Measurements from ENCODE around the gene PARD3B. TPM values are rescaled to one million over a fixed set of nuclear protein-coding genes. Genes with fewer than 3 reads are reported as not detected.

The PARD3B gene
- polyA plus RNA-seq, 10 donors = 6.5 to 10.2 (median 7.4) TPM

DNA sequence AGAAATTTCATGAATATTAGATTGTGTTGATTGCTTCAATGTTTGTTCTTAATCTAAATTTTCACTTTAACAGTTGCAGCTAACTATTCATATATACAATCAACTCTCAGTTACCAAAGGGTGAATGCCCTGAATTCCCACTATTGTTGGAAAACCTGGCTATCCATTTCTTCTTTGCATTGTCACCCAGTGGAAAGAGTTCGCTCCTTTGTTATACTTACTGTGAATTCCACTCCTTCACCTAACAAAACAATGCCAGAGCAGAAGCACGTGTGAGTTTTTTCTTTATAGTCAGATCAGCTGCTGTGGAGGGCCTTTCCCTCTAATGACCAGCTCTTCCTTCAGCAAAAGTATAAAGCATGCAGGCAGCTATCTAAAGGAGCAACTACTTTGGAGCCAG lies 727.9 kb downstream of the PARD3B start:
- DNase-seq = no peak

DNA sequence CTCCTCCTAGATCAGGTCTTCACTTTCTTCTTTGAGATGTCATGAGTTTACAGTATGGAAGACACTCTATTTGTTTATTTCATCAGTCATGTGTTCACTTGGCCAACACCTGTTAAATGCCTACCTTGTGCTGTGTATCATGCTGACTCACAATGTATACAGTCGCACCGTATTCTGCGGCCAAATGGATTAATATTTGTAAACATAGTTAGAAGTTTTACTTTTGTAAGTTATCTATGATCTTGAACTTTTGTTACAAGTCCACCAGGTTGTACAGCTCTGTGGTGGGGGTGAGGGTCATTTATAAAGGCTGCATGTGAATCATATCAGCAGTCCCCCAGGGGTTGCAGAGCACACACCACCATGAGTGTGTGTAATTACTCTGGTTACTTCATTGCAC lies 728.4 kb downstream of the PARD3B start:
- DNase-seq = no peak

DNA sequence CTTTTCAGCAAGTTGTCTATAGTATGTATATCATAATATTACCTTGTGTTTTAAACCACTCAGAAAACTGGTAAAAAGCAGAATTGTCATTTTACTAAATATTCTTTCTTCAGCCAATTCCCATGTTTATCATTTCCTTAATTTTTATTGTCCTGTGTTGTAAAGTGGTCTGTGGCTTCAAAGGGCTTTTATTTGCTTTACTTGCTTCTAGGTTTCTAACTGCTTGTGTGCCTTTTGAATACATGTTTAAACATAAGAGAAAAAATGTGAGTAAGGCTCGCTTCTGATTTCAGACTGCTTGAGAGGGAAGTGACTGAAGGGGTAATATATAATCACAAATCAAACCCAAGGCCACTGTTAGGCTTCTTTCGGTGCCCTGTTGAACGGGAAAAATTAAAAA lies 729.5 kb downstream of the PARD3B start:
- no peak for DNase-seq

DNA sequence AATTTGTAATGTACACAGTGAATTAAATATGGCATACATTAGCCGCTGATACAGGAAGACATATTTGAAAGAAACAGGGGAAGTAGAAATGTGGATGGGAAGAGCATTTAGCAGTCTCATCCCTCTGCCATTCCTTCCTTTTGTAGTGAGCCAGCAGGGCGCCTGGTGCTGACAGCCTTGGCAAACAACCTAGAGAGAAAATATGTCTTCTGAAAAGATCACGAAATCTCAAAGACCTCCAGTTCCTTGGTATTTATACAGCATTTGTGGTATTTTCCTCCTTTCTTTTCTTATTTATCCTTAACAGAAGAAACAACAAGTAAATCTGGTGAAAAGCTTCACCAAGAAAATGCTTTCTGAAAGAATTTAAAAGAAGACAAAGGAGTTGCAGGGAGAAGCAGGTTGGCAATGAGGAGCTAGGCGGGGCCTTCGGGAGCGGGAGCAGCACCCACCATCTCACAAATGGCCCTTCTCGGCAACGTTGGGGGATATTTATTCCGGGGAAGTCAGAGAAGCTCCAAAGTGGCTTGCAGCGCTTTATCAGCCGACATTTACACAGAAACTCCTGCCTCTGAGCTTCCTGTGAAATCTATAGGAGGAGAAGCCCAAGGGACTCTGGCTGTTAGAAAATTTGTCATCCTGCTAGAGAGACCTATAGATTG lies 731.0 kb downstream of the PARD3B start:
- DNase-seq = peak in 1 of 3 donors; percentile 32

DNA sequence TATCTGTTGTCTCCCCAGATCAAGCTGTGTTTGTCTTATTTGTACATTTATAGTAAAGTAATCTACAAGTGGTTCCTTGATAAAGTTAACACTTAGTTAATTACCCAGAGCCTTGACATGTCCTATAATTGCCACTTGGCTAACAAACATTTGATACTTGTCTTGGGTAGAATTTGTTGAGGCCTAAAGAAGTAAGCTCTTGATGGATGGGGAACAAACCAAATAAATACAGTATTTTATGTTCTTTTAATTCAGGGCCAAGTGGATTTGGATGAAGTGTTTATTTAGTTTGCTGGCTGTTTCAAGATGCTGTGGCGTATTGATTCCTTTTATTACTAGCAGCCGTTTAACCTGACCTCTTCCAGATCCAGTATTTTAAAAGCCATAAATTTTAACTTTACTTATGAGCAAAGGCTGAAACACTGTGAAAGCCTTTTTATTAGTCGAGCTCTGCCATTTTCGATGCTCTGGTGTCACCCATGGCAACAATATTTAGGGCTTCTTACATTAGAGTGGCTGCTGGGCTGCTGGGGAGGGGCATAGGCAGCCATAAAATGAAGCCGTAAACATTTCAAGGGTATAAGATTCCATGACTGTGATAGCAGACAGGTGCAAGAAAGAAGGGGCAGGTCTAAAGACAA lies 735.4 kb downstream of the PARD3B start:
- DNase-seq = peak in 1 of 3 donors; percentile 17

DNA sequence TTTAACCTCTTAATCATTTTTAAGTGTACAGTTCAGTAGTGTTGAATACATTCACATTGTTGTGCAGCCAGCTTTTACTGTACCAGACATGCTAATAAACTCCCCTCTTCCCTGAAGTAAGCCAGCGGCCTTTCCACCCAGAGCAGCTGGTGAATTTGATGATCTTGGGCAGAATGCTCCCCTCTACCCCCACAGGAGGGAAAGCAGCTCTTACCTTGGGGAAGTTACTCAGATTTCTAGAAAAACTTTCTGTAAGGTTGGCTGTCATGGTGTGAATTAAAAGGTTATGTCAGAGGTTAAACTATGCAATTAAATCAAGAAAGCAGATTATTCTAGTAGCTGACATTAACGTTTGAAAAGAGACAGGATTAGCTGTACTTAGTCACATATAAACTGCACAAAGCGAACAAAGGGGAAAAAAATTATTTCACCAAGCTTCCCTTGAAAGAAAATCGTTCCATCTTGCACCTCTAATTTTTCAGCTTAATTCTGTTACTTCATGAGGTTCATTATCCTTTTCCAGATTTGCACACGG lies 738.5 kb downstream of the PARD3B start:
- no peak for DNase-seq

DNA sequence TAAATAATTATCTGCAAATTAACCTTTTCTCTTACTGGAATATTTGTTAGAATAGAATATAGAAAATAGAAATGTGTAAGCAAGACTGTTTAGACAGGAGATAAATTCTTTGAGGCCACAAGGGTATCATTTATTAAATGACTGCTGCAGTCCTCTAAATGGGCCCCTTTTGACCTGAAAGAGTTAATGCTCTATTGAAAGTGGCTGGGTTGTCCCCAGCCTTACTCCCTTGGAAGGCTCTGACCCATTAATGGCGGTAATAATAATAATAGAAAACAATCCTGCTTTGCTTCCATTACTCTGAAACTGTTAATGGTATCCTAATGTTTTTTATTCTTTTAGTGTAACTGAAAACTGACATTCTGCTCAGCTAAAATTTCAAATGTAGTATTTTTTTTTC lies 739.1 kb downstream of the PARD3B start:
- DNase-seq = no peak

DNA sequence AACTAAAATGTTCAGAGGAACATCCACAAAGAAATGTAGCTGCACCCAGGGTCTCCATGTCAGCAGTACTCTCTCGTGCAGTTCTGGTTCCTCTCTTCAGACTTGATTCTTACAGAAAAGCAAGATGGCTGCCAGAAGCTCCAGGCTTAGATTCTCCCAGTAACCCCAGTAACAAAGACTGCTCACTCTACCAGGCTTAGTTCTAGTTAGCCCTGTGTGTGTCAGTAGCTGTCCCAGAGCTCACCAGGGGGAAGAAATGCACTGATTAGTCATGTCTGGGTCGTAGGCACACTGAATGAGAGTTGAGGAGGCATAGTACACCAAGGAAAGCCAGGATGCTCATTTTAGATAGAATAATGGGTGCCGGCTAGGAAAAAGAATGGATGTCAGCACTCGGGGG lies 742.0 kb downstream of the PARD3B start:
- no peak for DNase-seq

DNA sequence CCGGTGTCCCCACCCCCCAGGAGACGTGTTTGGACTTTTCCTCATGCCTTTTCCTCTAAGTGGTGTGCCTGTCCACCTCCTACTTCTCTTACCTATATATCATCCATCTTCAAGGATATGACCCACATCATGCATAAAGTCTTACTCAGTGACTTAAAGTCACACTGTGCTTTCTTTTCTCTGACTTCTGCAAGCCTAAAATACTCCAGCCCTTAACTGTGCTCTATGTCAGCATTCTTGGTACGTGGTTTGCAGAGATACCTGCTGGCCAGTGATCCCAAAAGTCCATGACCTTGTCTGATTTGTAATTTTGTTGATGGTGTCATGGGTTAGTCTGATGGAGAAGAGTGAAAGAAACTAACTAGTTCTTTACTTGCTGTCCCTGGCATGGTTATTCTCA lies 743.4 kb downstream of the PARD3B start:
- DNase-seq = no peak

DNA sequence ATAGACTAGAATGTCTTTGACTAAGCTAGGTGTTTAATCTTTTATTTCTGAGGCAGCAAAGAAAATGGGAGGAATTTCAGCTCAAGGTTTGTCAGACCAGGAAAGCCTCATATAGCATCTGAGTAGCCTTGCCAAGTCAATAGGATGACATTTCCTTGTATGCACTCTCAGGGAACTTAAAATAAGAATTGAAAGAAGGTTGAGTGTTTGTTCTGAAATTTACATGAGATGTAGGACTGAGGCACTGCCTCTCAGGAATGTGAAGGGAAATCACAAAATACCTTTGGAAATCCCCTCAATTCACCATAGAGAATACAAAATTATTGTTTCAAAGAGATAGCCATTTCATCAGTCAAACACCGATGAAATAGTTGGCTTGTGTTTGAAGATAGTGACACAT lies 745.0 kb downstream of the PARD3B start:
- no peak for DNase-seq

DNA sequence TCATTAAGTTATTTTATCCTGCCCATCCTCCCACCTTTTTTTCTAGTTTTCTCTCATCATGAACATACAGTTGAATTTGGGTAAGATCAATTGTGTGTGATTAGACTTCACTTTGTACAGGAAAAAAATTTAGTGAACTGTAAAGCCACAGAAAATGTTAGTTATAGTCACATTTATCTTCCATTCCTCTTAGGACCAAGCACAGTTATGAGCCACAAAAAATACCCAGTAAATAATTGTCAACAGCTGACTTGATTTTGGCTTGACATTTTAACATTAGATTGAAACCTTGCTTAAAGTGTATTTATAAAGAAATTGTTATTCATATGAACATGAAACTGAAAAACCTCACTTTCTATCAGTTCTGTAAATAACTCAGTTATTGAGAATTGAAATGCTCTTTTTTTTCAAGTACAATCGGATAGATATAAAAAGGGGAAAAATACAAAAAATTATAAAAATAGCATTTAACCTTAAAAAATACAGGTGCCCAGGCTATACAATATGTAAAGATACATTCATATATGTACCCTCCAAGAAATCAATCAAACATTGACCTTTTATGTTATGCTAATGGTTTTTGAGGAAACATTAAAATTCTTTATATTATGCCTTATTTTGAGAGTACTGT lies 747.5 kb downstream of the PARD3B start:
- DNase-seq = no peak

DNA sequence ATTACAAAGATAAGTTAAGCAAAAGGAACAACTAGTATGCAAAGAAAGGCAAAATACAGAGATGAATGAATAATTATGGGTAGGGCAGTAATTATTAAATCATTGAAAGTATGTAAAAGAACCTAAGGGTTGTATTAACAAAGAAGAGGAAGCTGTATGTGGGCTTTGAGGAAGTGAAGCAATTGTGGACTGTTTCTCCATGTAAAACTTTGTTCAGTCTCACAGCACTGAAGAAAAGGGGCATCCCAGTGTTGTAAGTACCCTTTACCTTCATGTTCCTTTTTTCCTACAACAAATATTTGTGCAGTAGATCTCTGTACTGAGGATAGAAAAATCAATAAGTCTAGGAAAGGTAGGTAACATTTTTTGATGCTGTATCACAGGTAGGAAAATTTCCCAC lies 748.3 kb downstream of the PARD3B start:
- no peak for DNase-seq

DNA sequence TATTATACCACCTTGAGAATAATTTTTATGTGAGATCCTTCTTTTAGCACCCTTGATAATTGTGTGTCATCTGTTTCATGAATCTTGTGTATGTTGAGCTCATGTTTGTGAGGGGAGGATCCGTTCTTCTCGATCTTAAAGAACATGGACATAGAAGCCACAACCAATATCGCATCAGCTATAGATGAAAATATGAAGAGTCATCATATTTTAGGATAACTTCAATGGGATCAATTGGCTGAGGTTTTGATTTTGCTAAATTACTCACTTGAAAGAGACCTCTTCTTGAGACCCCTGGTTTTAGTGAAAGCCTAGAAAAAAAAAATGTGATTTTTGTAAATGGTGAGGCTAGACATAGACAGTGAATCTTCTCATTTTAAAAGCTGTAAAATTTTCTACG lies 751.7 kb downstream of the PARD3B start:
- DNase-seq = no peak

DNA sequence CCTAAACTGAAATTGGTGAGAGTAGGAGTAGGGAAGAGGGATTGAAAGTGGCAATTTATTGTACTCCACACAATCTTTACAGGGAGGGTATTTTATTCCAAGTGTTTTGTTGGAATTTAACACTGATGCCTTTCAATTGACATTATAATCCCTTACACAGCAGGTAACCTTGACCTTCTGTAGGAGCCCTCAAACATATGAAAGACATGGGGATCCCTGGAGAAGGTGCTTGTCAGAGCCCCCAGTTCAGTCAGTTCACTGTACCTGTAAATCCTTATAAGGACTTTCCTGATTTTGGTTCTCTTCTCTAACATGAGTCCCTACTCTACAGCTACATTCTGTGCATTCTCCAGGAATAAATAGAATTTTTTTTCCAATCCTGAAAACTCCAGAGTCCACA lies 752.1 kb downstream of the PARD3B start:
- DNase-seq = no peak

DNA sequence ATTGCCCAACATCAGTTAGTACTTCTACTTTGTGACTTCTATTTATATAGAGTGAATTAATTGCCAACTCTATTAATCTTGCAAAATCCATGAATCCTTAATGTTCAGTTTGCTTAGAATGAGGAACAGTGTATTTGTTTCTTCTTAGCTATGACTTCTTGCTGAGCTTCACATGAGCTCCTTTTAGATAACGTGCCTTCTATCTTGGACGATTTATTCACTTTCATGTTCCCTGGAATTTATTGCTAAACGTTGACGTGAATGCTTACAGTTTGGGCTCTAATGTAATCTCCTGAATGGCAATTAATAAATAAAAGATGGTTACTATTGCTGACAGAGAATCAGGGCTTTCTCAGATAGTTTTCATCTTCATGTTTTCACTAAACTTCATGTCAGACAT lies 752.6 kb downstream of the PARD3B start:
- DNase-seq = no peak

DNA sequence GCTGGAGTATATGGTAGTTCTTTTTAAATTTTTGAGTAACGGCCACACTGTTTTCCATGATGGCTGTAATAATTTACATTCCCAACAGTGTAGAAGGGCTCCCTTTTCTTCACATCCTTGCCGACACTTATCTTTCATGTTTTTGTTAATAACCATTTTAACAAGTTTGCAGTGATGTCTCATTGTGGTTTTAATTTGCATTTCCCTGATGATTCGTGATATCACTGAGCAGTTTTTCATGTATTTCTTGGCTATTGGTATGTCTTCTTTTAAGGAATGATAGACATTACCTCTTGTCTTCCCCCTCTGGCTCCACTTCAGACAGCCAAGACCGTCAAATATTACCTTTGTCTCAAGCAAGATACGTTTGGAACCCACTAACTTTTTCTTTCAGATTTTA lies 765.9 kb downstream of the PARD3B start:
- DNase-seq = no peak

DNA sequence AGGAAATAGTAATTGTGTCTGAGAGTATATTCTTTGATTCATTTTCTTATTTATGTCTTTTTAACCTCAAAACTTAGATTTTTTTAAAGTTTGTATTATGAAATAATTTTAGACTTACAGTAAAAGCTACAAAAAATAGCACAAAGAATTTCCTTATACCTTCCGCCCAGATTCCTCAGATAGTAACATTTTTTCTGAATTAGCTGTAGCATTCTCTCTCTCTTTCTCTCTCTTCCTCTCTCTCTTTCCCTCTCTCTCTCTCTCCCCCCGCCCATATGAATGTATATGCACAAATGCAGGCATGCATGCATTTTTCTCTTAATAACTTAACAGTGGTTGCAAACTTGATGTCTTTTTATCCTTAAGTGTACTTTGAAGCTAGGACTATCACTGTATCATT lies 776.0 kb downstream of the PARD3B start:
- peak in 1 of 3 donors; percentile 43 for DNase-seq

DNA sequence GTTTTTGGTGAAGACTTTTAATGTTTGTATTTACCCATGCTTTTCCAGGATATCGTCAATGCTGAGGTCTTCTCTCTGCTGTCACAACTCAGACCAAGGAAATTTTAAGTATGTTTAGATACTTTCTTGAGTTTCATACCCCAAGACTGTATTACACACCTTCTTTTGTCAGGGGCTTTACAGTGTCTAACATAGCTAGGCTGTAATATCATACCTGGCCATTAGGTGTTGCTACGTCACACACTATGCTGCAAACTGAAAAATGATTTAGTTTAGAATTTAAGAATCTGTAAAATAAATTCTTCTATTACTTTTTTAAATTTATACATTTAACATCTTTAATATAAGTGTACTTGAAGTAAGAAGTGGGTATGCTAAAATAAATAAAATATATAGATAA lies 778.7 kb downstream of the PARD3B start:
- DNase-seq = no peak

DNA sequence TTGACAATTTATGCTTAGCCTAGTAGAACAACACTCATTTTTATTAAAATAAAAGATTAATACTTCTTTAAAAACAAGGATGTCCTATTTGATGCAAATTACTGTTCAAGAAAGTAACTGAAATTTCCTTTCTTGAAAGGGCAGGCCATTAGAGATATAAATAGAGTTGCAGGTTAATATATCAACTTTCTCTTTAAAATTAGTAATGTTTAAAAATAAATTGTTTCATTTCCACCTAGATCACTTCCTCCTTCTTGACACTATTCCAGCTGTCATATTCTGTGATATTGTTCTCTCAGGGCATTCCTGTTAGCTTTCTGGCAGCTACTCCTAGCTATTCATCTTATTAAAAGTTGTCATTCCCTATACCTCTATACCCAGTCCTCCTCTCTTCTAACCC lies 779.1 kb downstream of the PARD3B start:
- DNase-seq = no peak

DNA sequence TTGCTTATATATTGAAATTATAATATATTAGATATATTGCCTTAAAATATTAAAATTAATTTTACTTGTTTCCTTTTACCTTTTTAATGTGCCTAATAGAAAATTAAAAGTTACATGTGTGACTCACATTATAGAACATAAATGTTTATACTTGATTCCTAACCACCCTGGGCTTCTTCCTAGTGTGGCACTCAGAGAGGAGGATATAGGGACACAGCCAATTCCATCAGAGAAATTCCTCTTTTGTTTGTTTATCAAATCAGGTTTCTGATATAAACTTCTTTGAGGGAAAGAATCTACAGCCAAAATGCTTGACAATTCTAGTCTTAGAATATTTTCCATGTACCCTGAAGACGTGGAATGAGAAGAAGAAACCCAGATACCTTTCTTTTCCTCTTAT lies 788.1 kb downstream of the PARD3B start:
- no peak for DNase-seq

DNA sequence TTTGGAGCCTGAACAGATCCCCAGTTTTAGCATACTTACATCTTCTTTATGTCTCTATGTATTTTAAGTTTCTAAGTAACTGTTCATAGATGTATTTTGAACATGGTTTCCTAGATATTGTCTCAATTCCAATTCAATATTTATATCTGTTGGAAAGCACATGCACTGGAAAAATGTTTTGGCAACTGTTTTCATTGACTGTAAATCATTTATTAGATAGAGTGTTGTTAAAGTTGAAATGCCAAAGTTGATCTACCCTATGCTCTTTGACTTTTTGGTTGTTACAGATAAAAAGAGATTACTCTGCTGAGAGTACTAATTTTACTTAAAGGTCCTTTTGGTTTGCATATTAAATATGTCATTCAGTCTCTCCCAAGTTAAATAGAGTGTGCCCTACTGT lies 792.0 kb downstream of the PARD3B start:
- DNase-seq = peak in 2 of 3 donors; percentile 13 to 68

DNA sequence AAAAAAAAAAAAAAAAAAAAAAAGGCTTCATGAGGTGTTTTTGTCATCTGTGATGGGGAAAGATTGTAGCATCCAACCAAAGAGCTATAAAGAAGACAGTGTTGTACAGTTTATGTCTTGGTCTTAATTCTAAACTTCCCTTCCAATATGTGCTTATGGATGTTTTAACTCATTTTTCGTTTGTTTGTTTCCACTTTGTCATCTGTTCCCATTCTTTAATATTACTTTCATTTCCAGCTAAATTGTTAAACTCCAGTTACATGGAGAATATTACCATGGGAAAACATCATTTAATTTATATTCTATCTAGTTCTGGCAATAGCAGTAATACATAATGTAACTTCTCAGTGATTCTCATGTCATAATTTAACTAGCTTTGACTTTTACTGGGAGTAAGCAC lies 792.9 kb downstream of the PARD3B start:
- peak in 2 of 3 donors; percentile 15 to 62 for DNase-seq

DNA sequence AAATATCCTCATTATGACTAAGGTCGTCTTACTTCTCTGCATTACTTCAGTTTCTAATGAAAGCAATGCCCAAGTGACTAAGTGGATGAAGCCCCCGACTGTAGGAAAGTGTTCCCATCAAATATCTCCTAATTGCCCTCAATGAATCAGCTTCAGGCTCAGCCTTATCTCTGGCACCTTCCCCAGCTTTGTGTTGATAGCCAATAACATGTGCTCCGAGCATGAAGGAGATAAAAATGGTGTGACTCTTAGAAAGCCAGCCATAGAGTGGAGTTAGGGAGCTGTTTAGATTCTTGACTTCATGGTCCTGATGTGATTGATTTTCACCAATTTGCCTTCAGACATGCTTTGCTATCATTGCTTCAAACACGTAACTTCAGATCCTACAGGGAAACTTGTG lies 797.8 kb downstream of the PARD3B start:
- no peak for DNase-seq
